ENCODE data around the gene MUC12. TPM values are rescaled to one million over a fixed set of nuclear protein-coding genes. Genes with fewer than 3 reads are reported as not detected.

The MUC12 gene
- total RNA-seq, 1 donor from 2014 or later, result 1.6 TPM

DNA sequence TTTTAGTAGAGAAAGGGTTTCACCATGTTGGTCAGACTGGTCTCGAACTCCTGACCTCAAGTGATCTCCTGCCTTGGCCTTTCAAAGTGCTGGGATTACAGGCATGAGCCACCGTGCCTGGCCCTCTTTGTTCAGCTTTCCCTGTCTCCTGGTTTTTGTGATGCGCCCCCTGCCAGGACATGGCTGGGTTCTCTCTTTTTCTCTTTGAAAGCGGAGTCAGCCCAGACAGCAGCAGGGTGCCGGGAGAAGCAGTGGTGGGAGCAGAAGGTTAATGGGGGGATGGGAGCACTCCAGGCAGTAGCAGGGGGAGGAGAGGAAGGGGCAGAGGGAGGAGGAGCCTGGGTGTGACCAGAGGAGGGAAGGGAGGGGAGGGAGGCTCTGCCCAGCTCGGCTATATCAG lies 18.2 kb upstream of the MUC12 start:
- Mint-ChIP-seq H3K27me3 (peaks cover 12% of the 10 kb centered on the region), H3K36me3 (no peaks in the 10 kb centered on the region), H3K9me3 (no peaks in the 10 kb centered on the region), H3K4me3 (no peak overlapping the region), H3K4me1 (ENCODE audit: unreplicated experiment) (no peaks in the 10 kb centered on the region), H3K27ac (no peak overlapping the region)
- TF ChIP-seq CTCF (conservative IDR thresholded peaks at IDR 0.05), result no peak
- DNase-seq (ENCODE audit: extremely low spot score, unreplicated experiment), result no peak

GRCh38 chr7:100951888-100952560 lies 17.3 kb upstream of the MUC12 start:
- Mint-ChIP-seq H3K4me3 (no peak overlapping the region), H3K9me3 (no peaks in the 10 kb centered on the region), H3K27ac (no peak overlapping the region), H3K27me3 (peaks cover 12% of the 10 kb centered on the region), H3K4me1 (ENCODE audit: unreplicated experiment) (no peaks in the 10 kb centered on the region), H3K36me3 (no peaks in the 10 kb centered on the region)
- TF ChIP-seq CTCF (conservative IDR thresholded peaks at IDR 0.05), result no peak
- no peak for DNase-seq (ENCODE audit: extremely low spot score, unreplicated experiment)

DNA sequence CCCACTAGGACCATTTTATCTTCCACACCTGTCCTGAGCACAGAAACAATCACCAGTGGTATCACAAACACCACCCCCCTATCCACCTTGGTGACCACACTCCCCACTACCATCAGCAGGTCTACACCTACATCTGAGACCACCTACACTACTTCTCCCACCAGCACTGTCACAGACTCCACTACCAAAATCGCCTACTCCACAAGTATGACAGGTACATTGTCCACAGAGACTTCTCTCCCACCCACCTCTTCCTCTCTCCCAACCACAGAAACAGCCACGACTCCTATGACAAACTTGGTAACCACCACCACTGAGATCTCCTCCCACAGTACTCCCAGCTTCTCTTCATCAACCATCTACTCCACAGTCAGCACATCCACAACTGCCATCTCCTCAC lies 16.7 kb upstream of the MUC12 start:
- Mint-ChIP-seq H3K4me1 (ENCODE audit: unreplicated experiment) (no peaks in the 10 kb centered on the region), H3K36me3 (no peaks in the 10 kb centered on the region), H3K9me3 (no peaks in the 10 kb centered on the region), H3K27me3 (peaks cover 12% of the 10 kb centered on the region), H3K27ac (no peak overlapping the region), H3K4me3 (no peak overlapping the region)
- TF ChIP-seq CTCF (conservative IDR thresholded peaks at IDR 0.05), result no peak
- no peak for DNase-seq (ENCODE audit: extremely low spot score, unreplicated experiment)

DNA sequence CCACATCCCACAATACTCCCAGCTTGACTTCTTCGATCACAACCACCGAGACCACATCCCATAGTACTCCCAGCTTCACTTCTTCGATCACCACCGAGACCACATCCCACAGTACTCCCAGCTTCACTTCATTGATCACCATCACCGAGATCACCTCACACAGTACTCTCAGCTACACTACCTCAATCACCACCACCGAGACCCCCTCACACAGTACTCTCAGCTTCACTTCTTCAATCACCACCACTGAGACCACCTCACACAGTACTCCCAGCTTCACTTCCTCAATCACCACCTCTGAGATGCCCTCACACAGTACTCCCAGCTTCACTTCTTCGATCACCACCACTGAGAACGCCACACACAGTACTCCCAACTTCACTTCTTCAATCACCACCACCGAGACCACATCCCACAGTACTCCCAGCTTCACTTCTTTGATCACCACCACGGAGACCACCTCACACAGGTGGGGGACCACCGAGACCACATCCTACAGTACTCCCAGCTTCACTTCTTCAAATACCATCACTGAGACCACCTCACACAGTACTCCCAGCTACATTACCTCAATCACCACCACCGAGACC lies 11.4 kb upstream of the MUC12 start:
- TF ChIP-seq CTCF (conservative IDR thresholded peaks at IDR 0.05), result no peak
- Mint-ChIP-seq H3K27me3 (peaks cover 7% of the 10 kb centered on the region), H3K27ac (no peak overlapping the region), H3K36me3 (no peaks in the 10 kb centered on the region), H3K4me1 (ENCODE audit: unreplicated experiment) (no peaks in the 10 kb centered on the region), H3K9me3 (no peaks in the 10 kb centered on the region), H3K4me3 (no peak overlapping the region)
- no peak for DNase-seq (ENCODE audit: extremely low spot score, unreplicated experiment)

DNA sequence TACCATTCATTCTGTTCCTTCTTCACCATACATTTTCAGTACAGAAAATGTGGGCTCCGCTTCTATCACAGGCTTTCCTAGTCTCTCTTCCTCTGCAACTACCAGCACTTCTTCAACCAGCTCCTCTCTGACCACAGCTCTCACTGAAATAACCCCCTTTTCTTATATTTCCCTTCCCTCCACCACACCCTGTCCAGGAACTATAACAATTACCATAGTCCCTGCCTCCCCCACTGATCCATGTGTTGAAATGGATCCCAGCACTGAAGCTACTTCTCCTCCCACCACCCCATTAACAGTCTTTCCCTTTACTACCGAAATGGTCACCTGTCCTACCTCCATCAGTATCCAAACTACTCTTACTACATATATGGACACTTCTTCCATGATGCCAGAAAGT lies 9.5 kb upstream of the MUC12 start:
- Mint-ChIP-seq H3K4me1 (ENCODE audit: unreplicated experiment) (no peaks in the 10 kb centered on the region), H3K27me3 (peaks cover 24% of the 10 kb centered on the region), H3K4me3 (no peak overlapping the region), H3K27ac (no peak overlapping the region), H3K36me3 (no peaks in the 10 kb centered on the region), H3K9me3 (no peaks in the 10 kb centered on the region)
- no peak for DNase-seq (ENCODE audit: extremely low spot score, unreplicated experiment)
- no peak for TF ChIP-seq CTCF (conservative IDR thresholded peaks at IDR 0.05)
